GM10266 (cell line): Measurements from ENCODE around the gene KAT2B.

Experiments
- DNase-seq: peaks from one replicate; pipeline ENCODE4 v3.0.0; 2012; ENCODE audit errors: extremely low spot score
- CTCF ChIP-seq: IDR thresholded peaks from 2 replicates; pipeline ENCODE4 v1.5.1; 2012; ENCODE audit warnings: mild to moderate bottlenecking, low read depth; ENCODE audit not compliant: control insufficient read depth, insufficient read depth; ENCODE audit errors: missing control alignments

KAT2B gene

GRCh38 chr3:20039765-20040547 lies at the start of gene KAT2B:
Gene KAT2B, plus strand, starts transcription at chr3:20040446. Its CDS starts 32 bp downstream, at chr3:20040478.
- TF ChIP-seq CTCF: peak; percentile 54
- DNase-seq: peak; percentile 82

GRCh38 chr3:19994796-19995195 lies 45.5 kb upstream of the KAT2B start:
- DNase-seq: no peak
- no peak for TF ChIP-seq CTCF

GRCh38 chr3:19997502-19997901 lies 42.7 kb upstream of the KAT2B start:
- DNase-seq: no peak
- no peak for TF ChIP-seq CTCF

- DNase-seq: no peak
Measured at GRCh38 chr3:20001932-20002331, 38.3 kb upstream of the KAT2B start.

GRCh38 chr3:20007960-20008359 lies 32.3 kb upstream of the KAT2B start:
- no peak for TF ChIP-seq CTCF
- no peak for DNase-seq

More at GRCh38 chr3:20001932-20002331, 38.3 kb upstream of the KAT2B start:
- TF ChIP-seq CTCF: no peak

GRCh38 chr3:20008646-20009045 lies 31.6 kb upstream of the KAT2B start:
- no peak for TF ChIP-seq CTCF
- DNase-seq: no peak

GRCh38 chr3:20012164-20012563 lies 28.1 kb upstream of the KAT2B start, which contains the start of gene PP2D1:
Gene PP2D1, minus strand, starts transcription at chr3:20012264. Its CDS starts 192 bp downstream, at chr3:20012072.
- no peak for TF ChIP-seq CTCF
- no peak for DNase-seq
